HAP-1 (cell line): ENCODE results near the gene GIGYF1.
"Not testable (repeated sequence)": the region's sequence is repeated elsewhere in the genome, so short reads cannot be mapped to it uniquely, and the experiment has no call there.

Experiments used
- DNase-seq, 2 experiments: peaks; one replicate each; pipeline ENCODE4 v3.0.0-alpha.2; 2016 to 2020; ENCODE audit warnings: low spot score in 2 of 2
- H3K27me3 ChIP-seq: fragments of 250-450 bp; sonication (Bioruptor Pico); 2 replicates; pipeline ENCODE4 v1.5.1; 2020; ENCODE audit warnings: low read depth, mild to moderate bottlenecking, moderate library complexity
- H3K36me3 ChIP-seq: fragments of 250-450 bp; sonication (Bioruptor Pico); replicated peaks from 2 replicates; pipeline ENCODE4 v1.5.1; 2020; ENCODE audit warnings: mild to moderate bottlenecking
- H3K4me1 ChIP-seq: fragments of 250-450 bp; sonication (Bioruptor Pico); 2 replicates; pipeline ENCODE4 v1.5.1; 2020; ENCODE audit warnings: mild to moderate bottlenecking
- H3K4me3 ChIP-seq: fragments of 250-450 bp; sonication (Bioruptor Pico); 2 replicates; pipeline ENCODE4 v1.5.1; 2020; ENCODE audit warnings: mild to moderate bottlenecking, moderate library complexity
- H3K9me3 ChIP-seq: fragments of 250-450 bp; sonication (Bioruptor Pico); 2 replicates; pipeline ENCODE4 v1.5.1; 2020; ENCODE audit warnings: mild to moderate bottlenecking, moderate library complexity
- in situ Hi-C: fragments of 300-500 bp; cut with MboI; formaldehyde crosslinking; loops from 3 replicates; pipeline ENCODE4 v1.14.3; 2020; ENCODE audit warnings: low sequenced_read_pairs, inconsistent platforms, mixed read lengths

The GIGYF1 gene

GRCh38 chr7:100721505-100721812 is 27.4 kb upstream of the GIGYF1 start:
- no peak for DNase-seq
- Histone ChIP-seq H3K36me3 (no peaks in the 10 kb centered on the region), H3K27me3 (peaks cover 4% of the 10 kb centered on the region; the same call in 1 of the 2 replicates), H3K9me3 (no peaks in the 10 kb centered on the region; the same call in 1 of the 2 replicates), H3K4me1 (peaks cover 5% of the 10 kb centered on the region; the same call in 1 of the 2 replicates), H3K4me3 (no peak overlapping the region)
- in situ Hi-C loops = no loop called here

- no peak overlapping the region for H3K4me3 ChIP-seq
- no peaks in the 10 kb centered on the region; the same call in 1 of the 2 replicates for H3K9me3 ChIP-seq
- H3K27me3 ChIP-seq = peaks cover 4% of the 10 kb centered on the region; the same call in 1 of the 2 replicates
- no peaks in the 10 kb centered on the region for H3K36me3 ChIP-seq
- peaks cover 5% of the 10 kb centered on the region; the same call in 1 of the 2 replicates for H3K4me1 ChIP-seq
- DNase-seq = no peak
- in situ Hi-C loops = no loop called here
Observed at GRCh38 chr7:100720671-100721504, 26.8 kb upstream of the GIGYF1 start.

- no peak for DNase-seq
- no peak within 1 kb of the TSS for H3K4me3 ChIP-seq
- no peaks in the 10 kb centered on the region; the same call in 1 of the 2 replicates for H3K9me3 ChIP-seq
- H3K4me1 ChIP-seq = no peaks in the 10 kb centered on the region
- no peaks in the 10 kb centered on the region for H3K36me3 ChIP-seq
- peaks cover 4% of the 10 kb centered on the region; the same call in 1 of the 2 replicates for H3K27me3 ChIP-seq
- in situ Hi-C loops = no loop called here
Observed at GRCh38 chr7:100720279-100720670, 26.2 kb upstream of the GIGYF1 start, which contains the start of gene EPO. Gene EPO (plus strand): TSS chr7:100720468. CDS start chr7:100720981, 513 bp downstream.

- DNase-seq = no peak
- H3K9me3 ChIP-seq = no peaks in the 10 kb centered on the region; the same call in 1 of the 2 replicates
- H3K4me3 ChIP-seq = no peak overlapping the region
- peaks cover 4% of the 10 kb centered on the region; the same call in 1 of the 2 replicates for H3K27me3 ChIP-seq
- no peaks in the 10 kb centered on the region for H3K36me3 ChIP-seq
- H3K4me1 ChIP-seq = no peaks in the 10 kb centered on the region
- in situ Hi-C loops = no loop called here
Observed at GRCh38 chr7:100719523-100720278, 25.7 kb upstream of the GIGYF1 start.

- H3K9me3 ChIP-seq, H3K4me1 ChIP-seq, in situ Hi-C loops, DNase-seq, H3K27me3 ChIP-seq, H3K36me3 ChIP-seq, H3K4me3 ChIP-seq: not testable (repeated sequence)
Observed at GRCh38 chr7:100717073-100717472, 23.0 kb upstream of the GIGYF1 start.

GRCh38 chr7:100714725-100715124 is 20.7 kb upstream of the GIGYF1 start:
- Histone ChIP-seq H3K9me3 (no peaks in the 10 kb centered on the region; the same call in 1 of the 2 replicates), H3K4me3 (no peak overlapping the region), H3K27me3 (no peaks in the 10 kb centered on the region), H3K36me3 (no peaks in the 10 kb centered on the region), H3K4me1 (no peaks in the 10 kb centered on the region)
- DNase-seq = no peak
- in situ Hi-C loops = no loop called here

- Histone ChIP-seq H3K4me3 (no peak overlapping the region), H3K36me3 (peaks cover 20% of the 10 kb centered on the region), H3K9me3 (no peaks in the 10 kb centered on the region), H3K4me1 (peaks cover 6% of the 10 kb centered on the region), H3K27me3 (no peaks in the 10 kb centered on the region)
- no peak for DNase-seq
- in situ Hi-C loops = no loop called here
Observed at GRCh38 chr7:100711369-100711768, 17.3 kb upstream of the GIGYF1 start.

- no peak for DNase-seq
- Histone ChIP-seq H3K4me3 (no peak overlapping the region), H3K27me3 (no peaks in the 10 kb centered on the region), H3K9me3 (no peaks in the 10 kb centered on the region), H3K4me1 (peaks cover 6% of the 10 kb centered on the region), H3K36me3 (peaks cover 22% of the 10 kb centered on the region)
- in situ Hi-C loops = no loop called here
Observed at GRCh38 chr7:100710452-100710851, 16.4 kb upstream of the GIGYF1 start.

- H3K4me3 ChIP-seq = no peak overlapping the region
- H3K36me3 ChIP-seq = peaks cover 22% of the 10 kb centered on the region
- peaks cover 10% of the 10 kb centered on the region for H3K4me1 ChIP-seq
- H3K9me3 ChIP-seq = no peaks in the 10 kb centered on the region
- DNase-seq = no peak
- in situ Hi-C loops = loop anchor here (5.0 kb wide), 1 partner anchor 144 kb away; the partner anchor contains the start of gene SLC12A9
- H3K27me3 ChIP-seq = no peaks in the 10 kb centered on the region
Observed at GRCh38 chr7:100708395-100708794, 14.3 kb upstream of the GIGYF1 start.

GRCh38 chr7:100706672-100707311 is 12.7 kb upstream of the GIGYF1 start:
- in situ Hi-C loops = loop anchor here (5.0 kb wide), 1 partner anchor 146 kb away; the partner anchor contains the start of gene SLC12A9
- peak; percentile 9 to 52 for DNase-seq
- H3K27me3 ChIP-seq = no peaks in the 10 kb centered on the region; the same call in 1 of the 2 replicates
- peaks cover 22% of the 10 kb centered on the region for H3K36me3 ChIP-seq
- no peaks in the 10 kb centered on the region for H3K9me3 ChIP-seq
- peaks cover 10% of the 10 kb centered on the region for H3K4me1 ChIP-seq
- peak overlapping the region; percentile 99 for H3K4me3 ChIP-seq

- H3K27me3 ChIP-seq = no peaks in the 10 kb centered on the region; the same call in 1 of the 2 replicates
- H3K4me1 ChIP-seq = peaks cover 10% of the 10 kb centered on the region
- peak; percentile 90 to 100 for DNase-seq
- no peaks in the 10 kb centered on the region for H3K9me3 ChIP-seq
- in situ Hi-C loops = loop anchor here (5.0 kb wide), 1 partner anchor 146 kb away; the partner anchor contains the start of gene SLC12A9
- peaks cover 22% of the 10 kb centered on the region for H3K36me3 ChIP-seq
- peak within 1 kb of the TSS; percentile 99 for H3K4me3 ChIP-seq
Observed at GRCh38 chr7:100705753-100706671, 12.0 kb upstream of the GIGYF1 start, which contains the start of gene POP7. Gene POP7 (plus strand): TSS chr7:100706121. CDS start chr7:100706831, 710 bp downstream.

- peak overlapping the region; percentile 99 for H3K4me3 ChIP-seq
- peaks cover 22% of the 10 kb centered on the region for H3K36me3 ChIP-seq
- in situ Hi-C loops = loop anchor here (5.0 kb wide), 1 partner anchor 147 kb away; the partner anchor contains the start of gene SLC12A9
- H3K27me3 ChIP-seq = no peaks in the 10 kb centered on the region; the same call in 1 of the 2 replicates
- peak; percentile 28 to 92 for DNase-seq
- H3K9me3 ChIP-seq = no peaks in the 10 kb centered on the region
- H3K4me1 ChIP-seq = peaks cover 10% of the 10 kb centered on the region
Observed at GRCh38 chr7:100705320-100705752, 11.3 kb upstream of the GIGYF1 start.
